Measurements from ENCODE around the gene FAM241B.
A peak's percentile ranks its signal among the peaks of the same experiment; 100 is the strongest.

Gene FAM241B

GRCh38 chr10:69639291-69640195 lies 9.5 kb downstream of the FAM241B start:
- no peak overlapping the region for H3K4me3 ChIP-seq (ENCODE audit: low read depth, low read length)
- TF ChIP-seq CTCF (IDR thresholded peaks at IDR 0.05; ENCODE audit: low read depth, low read length) = peak; percentile 81

- no peak for TF ChIP-seq CTCF (IDR thresholded peaks at IDR 0.05; ENCODE audit: low read depth, low read length)
- H3K4me3 ChIP-seq (ENCODE audit: low read depth, low read length) = no peak overlapping the region
These were observed 10.3 kb downstream of the FAM241B start for GRCh38 chr10:69640196-69640980.

- TF ChIP-seq CTCF (IDR thresholded peaks at IDR 0.05; ENCODE audit: low read depth, low read length) = no peak
- no peak overlapping the region for H3K4me3 ChIP-seq (ENCODE audit: low read depth, low read length)
These were observed 11.4 kb downstream of the FAM241B start for GRCh38 chr10:69641261-69641980.

GRCh38 chr10:69642747-69643146 lies 12.7 kb downstream of the FAM241B start:
- H3K4me3 ChIP-seq (ENCODE audit: low read depth, low read length) = no peak overlapping the region

GRCh38 chr10:69643779-69644657 lies 14.0 kb downstream of the FAM241B start:
- H3K4me3 ChIP-seq (ENCODE audit: low read depth, low read length) = no peak overlapping the region
- no peak for TF ChIP-seq CTCF (IDR thresholded peaks at IDR 0.05; ENCODE audit: low read depth, low read length)

More at GRCh38 chr10:69642747-69643146, 12.7 kb downstream of the FAM241B start:
- no peak for TF ChIP-seq CTCF (IDR thresholded peaks at IDR 0.05; ENCODE audit: low read depth, low read length)

- TF ChIP-seq CTCF (IDR thresholded peaks at IDR 0.05; ENCODE audit: low read depth, low read length) = peak; percentile 83
- no peak overlapping the region for H3K4me3 ChIP-seq (ENCODE audit: low read depth, low read length)
These were observed 14.7 kb downstream of the FAM241B start for GRCh38 chr10:69644658-69645295.

All from WI38 (cell line).